Measurements from ENCODE around the gene PNPO.

PNPO gene

DNA sequence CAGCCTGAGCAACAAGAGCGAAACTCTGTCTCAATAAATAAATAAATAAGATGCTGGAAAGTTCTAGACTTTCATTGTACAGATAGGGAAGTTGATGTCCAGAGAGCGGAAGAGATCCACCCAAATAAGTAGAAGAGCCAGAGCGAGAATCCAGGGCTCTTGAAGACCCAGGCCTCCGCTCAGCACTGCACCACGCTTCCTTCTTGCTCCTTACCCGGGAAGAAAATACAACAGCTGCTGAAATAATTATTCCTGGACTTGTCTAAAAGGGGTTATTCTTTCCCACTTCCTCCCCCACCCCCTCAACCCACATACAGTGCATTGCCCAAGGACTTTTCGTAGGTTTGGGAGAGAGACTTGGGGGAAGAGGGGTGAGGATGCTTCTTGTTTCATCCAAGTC lies 56.2 kb downstream of the PNPO start:
- Mint-ChIP-seq H3K27ac (peak overlapping the region; percentile 78), H3K4me1 (ENCODE audit: low read depth) (peaks cover 46% of the 10 kb centered on the region), H3K4me3 (no peak overlapping the region), H3K27me3 (no peaks in the 10 kb centered on the region), H3K9me3 (no peaks in the 10 kb centered on the region), H3K36me3 (ENCODE audit: low read depth) (no peaks in the 10 kb centered on the region)
- intact Hi-C loops (cut with micrococcal nuclease), result no loop called here

DNA sequence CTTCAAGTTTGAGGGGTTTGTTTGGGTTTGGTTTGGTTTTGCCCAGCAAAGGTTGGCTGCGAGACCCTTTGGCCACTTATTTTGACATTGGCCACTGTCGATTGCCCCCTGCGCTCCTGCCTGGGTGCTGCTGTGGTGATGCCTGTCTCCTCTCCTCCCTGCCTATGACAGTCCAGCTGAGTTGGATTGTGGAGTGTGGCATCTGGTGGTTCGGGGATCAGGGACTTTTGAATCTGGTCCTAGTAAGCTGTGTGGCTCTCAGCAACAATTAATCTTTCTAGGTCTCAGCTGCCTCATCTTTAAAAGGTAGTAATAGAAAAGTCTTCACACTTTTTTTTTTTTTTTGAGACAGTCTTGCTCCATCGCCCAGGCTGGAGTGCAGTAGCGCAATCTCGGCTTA lies 56.7 kb downstream of the PNPO start:
- no peaks in the 10 kb centered on the region for H3K27me3 Mint-ChIP-seq
- no peaks in the 10 kb centered on the region for H3K9me3 Mint-ChIP-seq
- H3K4me1 Mint-ChIP-seq (ENCODE audit: low read depth), result peaks cover 51% of the 10 kb centered on the region
- no peaks in the 10 kb centered on the region for H3K36me3 Mint-ChIP-seq (ENCODE audit: low read depth)
- no peak overlapping the region for H3K4me3 Mint-ChIP-seq
- H3K27ac Mint-ChIP-seq, result peak overlapping the region; percentile 78
- intact Hi-C loops (cut with micrococcal nuclease), result no loop called here
